HG03045 (cell line): Measurements from ENCODE around the gene PCDHB16.
"Not testable (repeated sequence)": the region's sequence is repeated elsewhere in the genome, so short reads cannot be mapped to it uniquely, and the experiment has no call there.

ENCODE experiments used
- ATAC-seq: cut with Tn5 transposase; IDR thresholded peaks from one replicate; pipeline ENCODE4 v1.9.1; 2021; ENCODE audit warnings: mild to moderate bottlenecking, moderate library complexity; ENCODE audit not compliant: unreplicated experiment

The PCDHB16 gene

GRCh38 chr5:141224844-141225243 lies 42.7 kb downstream of the PCDHB16 start:
- ATAC-seq = not testable (repeated sequence)

- ATAC-seq = not testable (repeated sequence)
Observed at GRCh38 chr5:141225421-141225820, 43.2 kb downstream of the PCDHB16 start.

- ATAC-seq = no peak
Observed at GRCh38 chr5:141234109-141234667, 52.0 kb downstream of the PCDHB16 start.
